Sigmoid colon (tissue), 7 donors: ENCODE data around the gene DCLRE1B. TPM values are rescaled to one million over a fixed set of nuclear protein-coding genes. Genes with fewer than 3 reads are reported as not detected.

ENCODE experiments used
- DNase-seq: peaks from one replicate; pipeline ENCODE4 v3.0.0-alpha.2; 2019
- H3K27ac ChIP-seq, 4 donors: fragments of 200-600 bp; sonication (generic); one replicate each; pipeline ENCODE4 v1.5.1; 2016 to 2019; ENCODE audit warnings: mild to moderate bottlenecking in 1 of 4
- H3K27me3 ChIP-seq, 3 donors: fragments of 200-600 bp; sonication (generic); one replicate each; pipeline ENCODE4 v1.5.1; 2019; ENCODE audit warnings: mild to moderate bottlenecking in 1 of 3
- H3K36me3 ChIP-seq, 4 donors: fragments of 200-600 bp; sonication (generic); one replicate each; pipeline ENCODE4 v1.5.1; 2016 to 2019
- H3K4me1 ChIP-seq, 4 donors: fragments of 200-600 bp; sonication (generic); one replicate each; pipeline ENCODE4 v1.5.1; 2017 to 2019
- H3K4me3 ChIP-seq, 4 donors: fragments of 200-600 bp; sonication (generic); one replicate each; pipeline ENCODE4 v1.5.1; 2017 to 2019; ENCODE audit warnings: mild to moderate bottlenecking in 2 of 4, moderate library complexity in 1 of 4
- H3K9me3 ChIP-seq, 4 donors: fragments of 200-600 bp in 3 of 4; sonication (generic) in 3 of 4; one replicate each; pipeline versions ENCODE4 v1.5.1 to v1.6.1; 2013 to 2019
- EP300 ChIP-seq, 4 donors: sonication (generic); formaldehyde crosslinking; IDR thresholded peaks; one replicate each; pipeline ENCODE4 v1.6.1; 2017; ENCODE audit warnings: antibody characterized with exemption in 4 of 4
- POLR2A ChIP-seq, 2 donors: fragments of 450-650 bp; IDR thresholded peaks; one replicate each; pipeline ENCODE4 v1.6.1; 2016; ENCODE audit warnings: antibody characterized with exemption in 2 of 2, mild to moderate bottlenecking in 2 of 2, moderate library complexity in 2 of 2
- POLR2AphosphoS5 ChIP-seq, 4 donors: sonication (generic); formaldehyde crosslinking; IDR thresholded peaks; one replicate each; pipeline ENCODE4 v1.6.1; 2017; ENCODE audit warnings: antibody characterized with exemption in 4 of 4
- WGBS, 2 donors: extraction: QIAGEN DNeasy Blood & Tissue Kit; methylation state at CpG; one replicate each; pipeline ENCODE4 v1.1.7; 2013; 5-methylcytosine and 5-hydroxymethylcytosine counted together
- intact Hi-C: fragments of 100-400 bp; cut with DNase I; formaldehyde crosslinking; loops from one replicate; pipeline ENCODE4 v1.15.1; 2023
- polyA plus RNA-seq, 3 donors: library from polyadenylated mRNA; stranded (reverse); fragments of 200-250 nt; gene quantifications; one replicate each; pipeline ENCODE4 v1.2.3, GENCODE V29; 2013
- total RNA-seq, 4 donors: library from RNA; depleted of rRNA; stranded (reverse); fragments of >200 nt; gene quantifications; one replicate each; pipeline ENCODE4 v1.1.0, GENCODE V29; 2016
- TF ChIP-seq, protein P1 (sequence below), 4 experiments: fragments of 450-650 bp in 3 of 4; fragments of 200-600 bp in 1 of 4; IDR thresholded peaks; one replicate each; pipeline ENCODE4 v1.5.1; 2016 to 2019; ENCODE audit warnings: antibody characterized with exemption in 4 of 4, mild to moderate bottlenecking in 3 of 4, moderate library complexity in 2 of 4
- donor health status: healthy with polysubstance abuse.
- donor health status: Bipolar disorder and iron deficiency.
- donor health status: healthy.

DCLRE1B gene
- total RNA-seq: 1 to 10 TPM; 4.3 to 4.9 (median 4.4) TPM
- polyA plus RNA-seq: 1 to 10 TPM; 1.8 to 4.9 (median 2.4) TPM

DNA sequence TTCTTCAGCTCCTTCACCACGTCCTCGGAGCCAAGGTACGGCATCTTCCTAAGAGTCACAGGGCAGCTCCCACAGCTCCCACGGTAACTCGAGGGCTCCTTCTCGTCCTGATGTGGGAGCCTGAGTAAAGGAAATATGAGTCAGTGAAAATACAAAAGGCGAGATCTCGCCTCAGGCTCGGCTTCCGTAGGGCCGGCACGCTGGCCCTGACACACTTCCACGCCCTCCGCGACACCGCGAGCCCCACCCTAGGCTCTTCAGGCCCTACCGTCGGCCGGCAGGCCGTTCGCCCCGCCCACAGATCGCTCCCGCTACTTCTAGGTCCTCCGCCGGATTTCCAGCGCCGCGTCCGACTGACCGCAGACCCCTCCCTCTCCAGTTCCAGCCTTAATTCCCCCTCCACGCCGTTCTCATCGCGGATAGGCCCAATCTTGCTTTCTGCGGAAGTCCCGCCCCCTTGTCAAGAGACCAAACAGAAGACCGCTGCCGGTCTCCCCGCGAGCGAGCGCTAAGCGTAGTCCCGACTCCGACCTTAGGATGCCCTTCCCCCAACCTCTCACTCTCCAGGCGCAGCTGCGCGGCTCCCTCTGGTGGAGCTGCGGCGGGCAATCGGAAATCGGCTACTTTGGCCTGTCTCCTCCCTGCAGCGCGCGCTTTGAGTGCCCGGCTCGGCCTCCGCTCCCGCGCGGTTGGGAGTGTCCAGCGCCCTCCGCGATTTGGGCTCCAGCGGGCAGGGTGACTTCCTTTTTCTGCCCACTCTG lies at the start of gene DCLRE1B, which contains the start of gene AP4B1:
TSS of gene DCLRE1B (plus strand) at position 653 of the 761 bp plus-strand sequence. CDS start 261 bp downstream, outside the sequence.
TSS of gene AP4B1 (minus strand) at position 126 of the 761 bp plus-strand sequence. CDS start at position 44, 82 bp downstream.
- Histone ChIP-seq H3K27me3 (no peaks in the 10 kb centered on the region), H3K4me1 (peaks cover 0 to 23% (median 21%) of the 10 kb centered on the region in 4 donors), H3K4me3 (peak within 1 kb of the TSS; percentile 67 to 81 (median 73)), H3K27ac (peak within 1 kb of the TSS; percentile 87 to 95 (median 92)), H3K9me3 (no peaks in the 10 kb centered on the region), H3K36me3 (peaks cover 0 to 46% (median 7%) of the 10 kb centered on the region in 4 donors)
- intact Hi-C loops: loop anchor here (1.0 to 10.0 kb wide), 5 partner anchors 24 to 510 kb away; partner anchors contain the start of genes HIPK1, MAGI3, OLFML3 and RSBN1
- DNase-seq: peak; percentile 100
- WGBS, 2 donors: 0 to 1% methylated on average over 67 of the region's 67 CpGs
- TF ChIP-seq POLR2AphosphoS5 (IDR thresholded peaks at IDR 0.05) (peak; percentile 81 to 92 (median 86)), POLR2A (IDR thresholded peaks at IDR 0.05) (peak; percentile 55 to 74), EP300 (IDR thresholded peaks at IDR 0.05) (peak in 2 of 4 donors; percentile 30 to 51)
- TF ChIP-seq, protein P1, sequence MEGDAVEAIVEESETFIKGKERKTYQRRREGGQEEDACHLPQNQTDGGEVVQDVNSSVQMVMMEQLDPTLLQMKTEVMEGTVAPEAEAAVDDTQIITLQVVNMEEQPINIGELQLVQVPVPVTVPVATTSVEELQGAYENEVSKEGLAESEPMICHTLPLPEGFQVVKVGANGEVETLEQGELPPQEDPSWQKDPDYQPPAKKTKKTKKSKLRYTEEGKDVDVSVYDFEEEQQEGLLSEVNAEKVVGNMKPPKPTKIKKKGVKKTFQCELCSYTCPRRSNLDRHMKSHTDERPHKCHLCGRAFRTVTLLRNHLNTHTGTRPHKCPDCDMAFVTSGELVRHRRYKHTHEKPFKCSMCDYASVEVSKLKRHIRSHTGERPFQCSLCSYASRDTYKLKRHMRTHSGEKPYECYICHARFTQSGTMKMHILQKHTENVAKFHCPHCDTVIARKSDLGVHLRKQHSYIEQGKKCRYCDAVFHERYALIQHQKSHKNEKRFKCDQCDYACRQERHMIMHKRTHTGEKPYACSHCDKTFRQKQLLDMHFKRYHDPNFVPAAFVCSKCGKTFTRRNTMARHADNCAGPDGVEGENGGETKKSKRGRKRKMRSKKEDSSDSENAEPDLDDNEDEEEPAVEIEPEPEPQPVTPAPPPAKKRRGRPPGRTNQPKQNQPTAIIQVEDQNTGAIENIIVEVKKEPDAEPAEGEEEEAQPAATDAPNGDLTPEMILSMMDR (IDR thresholded peaks at IDR 0.05): peak; percentile 64 to 82 (median 77)

DNA sequence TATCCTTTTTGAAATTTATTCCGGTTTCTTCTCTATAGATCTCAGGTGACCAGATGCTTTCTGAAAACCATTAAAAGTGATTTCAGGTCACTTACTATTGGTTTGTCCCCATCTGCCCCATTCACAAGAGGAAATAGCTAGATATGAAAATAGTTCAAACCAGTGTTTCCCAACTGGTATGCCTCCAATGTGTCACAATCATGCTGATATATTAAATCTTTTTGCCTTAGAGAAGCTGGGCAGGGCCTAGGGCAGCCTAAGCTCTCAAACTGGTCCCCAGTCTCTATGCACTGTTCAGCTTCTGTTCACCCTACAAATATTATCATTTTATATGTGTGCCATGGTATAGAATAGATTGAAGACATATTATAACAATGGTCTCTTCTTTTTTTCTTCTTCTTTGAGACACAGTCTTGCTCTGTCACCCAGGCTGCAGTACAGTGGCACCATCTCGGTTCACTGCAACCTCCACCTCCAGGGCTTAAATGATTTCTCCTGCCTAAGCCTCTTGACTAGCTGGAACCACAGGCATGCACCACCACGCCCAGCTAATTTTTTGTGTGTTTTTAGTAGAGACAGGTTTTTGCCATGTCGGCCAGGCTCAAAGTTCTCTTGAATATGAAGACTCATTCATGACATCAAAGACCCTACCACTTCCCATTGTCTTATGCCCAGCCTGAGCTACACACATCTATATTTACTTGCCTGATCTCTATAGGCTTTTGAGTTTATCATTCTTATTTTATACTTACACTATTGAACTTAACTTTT lies 49.3 kb upstream of the DCLRE1B start:
- WGBS, 2 donors: 81 to 89% methylated on average over 4 of the region's 4 CpGs
- Histone ChIP-seq H3K4me3 (no peak overlapping the region), H3K9me3 (no peaks in the 10 kb centered on the region), H3K27me3 (no peaks in the 10 kb centered on the region), H3K36me3 (no peaks in the 10 kb centered on the region), H3K4me1 (no peaks in the 10 kb centered on the region), H3K27ac (peak overlapping the region in 1 of 4 donors; percentile 29)
- intact Hi-C loops: no loop called here
- no peak for TF ChIP-seq POLR2A (IDR thresholded peaks at IDR 0.05)
- TF ChIP-seq, protein P1 (IDR thresholded peaks at IDR 0.05): no peak
- no peak for TF ChIP-seq POLR2AphosphoS5 (IDR thresholded peaks at IDR 0.05)
- TF ChIP-seq EP300 (IDR thresholded peaks at IDR 0.05): no peak
- no peak for DNase-seq

GRCh38 chr1:113856401-113856790 lies 48.7 kb upstream of the DCLRE1B start:
- DNase-seq: no peak
- Histone ChIP-seq H3K9me3 (no peaks in the 10 kb centered on the region), H3K27me3 (no peaks in the 10 kb centered on the region), H3K4me1 (no peaks in the 10 kb centered on the region), H3K27ac (peak overlapping the region in 1 of 4 donors; percentile 29), H3K4me3 (no peak overlapping the region), H3K36me3 (no peaks in the 10 kb centered on the region)
- TF ChIP-seq POLR2AphosphoS5 (IDR thresholded peaks at IDR 0.05): no peak
- no peak for TF ChIP-seq POLR2A (IDR thresholded peaks at IDR 0.05)
- TF ChIP-seq, protein P1 (IDR thresholded peaks at IDR 0.05): no peak
- no peak for TF ChIP-seq EP300 (IDR thresholded peaks at IDR 0.05)
- intact Hi-C loops: no loop called here
- 97 to 99% methylated on average over 2 of the region's 2 CpGs for WGBS, 2 donors

GRCh38 chr1:113857776-113858175 lies 47.4 kb upstream of the DCLRE1B start:
- no peak overlapping the region for H3K27ac ChIP-seq
- no peaks in the 10 kb centered on the region for H3K36me3 ChIP-seq
- TF ChIP-seq POLR2AphosphoS5 (IDR thresholded peaks at IDR 0.05) (no peak), EP300 (IDR thresholded peaks at IDR 0.05) (no peak), POLR2A (IDR thresholded peaks at IDR 0.05) (no peak)
- TF ChIP-seq, protein P1 (IDR thresholded peaks at IDR 0.05): no peak
- no peaks in the 10 kb centered on the region for H3K27me3 ChIP-seq
- DNase-seq: no peak
- WGBS, 2 donors: 60 to 86% methylated on average over 3 of the region's 3 CpGs
- H3K9me3 ChIP-seq: no peaks in the 10 kb centered on the region
- H3K4me3 ChIP-seq: no peak overlapping the region
- intact Hi-C loops: no loop called here
- H3K4me1 ChIP-seq: no peaks in the 10 kb centered on the region
